ENCODE data around the gene WDR4.
"Not testable (repeated sequence)": the region's sequence is repeated elsewhere in the genome, so short reads cannot be mapped to it uniquely, and the experiment has no call there.

GRCh38 chr21:42807293-42807895 is 71.9 kb downstream of the WDR4 start:
- not testable (repeated sequence) for TF ChIP-seq CTCF, EZH2 (IDR thresholded peaks at IDR 0.05)
